Caco-2 (cell line): ENCODE results near the gene NEDD9. TPM values are rescaled to one million over a fixed set of nuclear protein-coding genes. Genes with fewer than 3 reads are reported as not detected.

Source experiments
- BruUV-seq: library from RNA; stranded (reverse); fragments of 400-500 nt; replicated peaks from 2 replicates; lab custom pipeline; 2021; lab: Mats Ljungman, UMichigan
- CTCF ChIA-PET: fragments of 300-600 bp; sonication (Branson Sonifier 250); formaldehyde crosslinking; loops from one replicate; lab custom pipeline; 2022; ENCODE audit warnings: antibody characterized with exemption; lab: Charles Lee
- POLR2A ChIA-PET: fragments of 300-600 bp; sonication (Branson Sonifier 250); formaldehyde crosslinking; loops from one replicate; lab custom pipeline; 2022; ENCODE audit warnings: antibody characterized with exemption; lab: Charles Lee
- DNase-seq, 2 experiments: peaks; one replicate each; pipeline versions ENCODE4 v3.0.0 to v3.0.0-alpha.2; 2020 to 2022
- H3K27me3 ChIP-seq: replicated peaks from 2 replicates; pipeline ENCODE4 v1.6.0; 2011; ENCODE audit warnings: low read length; ENCODE audit not compliant: control insufficient read depth, insufficient read depth
- H3K36me3 ChIP-seq: 2 replicates; pipeline ENCODE4 v1.5.1; 2011; ENCODE audit warnings: low read length; ENCODE audit not compliant: control insufficient read depth, insufficient read depth
- H3K4me1 ChIP-seq: fragments of 250-450 bp; sonication (Bioruptor Pico); 2 replicates; pipeline ENCODE4 v1.5.1; 2020; ENCODE audit warnings: mild to moderate bottlenecking
- H3K4me3 ChIP-seq: 2 replicates; pipeline ENCODE4 v1.5.1; 2011; ENCODE audit warnings: low read depth, mild to moderate bottlenecking, control low read depth, low read length
- H3K9me3 ChIP-seq: fragments of 250-450 bp; sonication (Bioruptor Pico); 2 replicates; pipeline ENCODE4 v1.5.1; 2020; ENCODE audit warnings: mild to moderate bottlenecking, moderate library complexity
- H3K27ac Mint-ChIP-seq: one replicate; pipeline ENCODE4 v1.8.0; 2022; ENCODE audit warnings: mixed read lengths; ENCODE audit not compliant: unreplicated experiment
- H3K27me3 Mint-ChIP-seq: one replicate; pipeline ENCODE4 v1.8.0; 2022; ENCODE audit warnings: mixed read lengths; ENCODE audit not compliant: insufficient read depth, unreplicated experiment
- H3K36me3 Mint-ChIP-seq: one replicate; pipeline ENCODE4 v1.8.0; 2022; ENCODE audit warnings: mild to moderate bottlenecking, mixed read lengths; ENCODE audit not compliant: insufficient read depth, unreplicated experiment
- H3K4me1 Mint-ChIP-seq: one replicate; pipeline ENCODE4 v1.8.0; 2022; ENCODE audit warnings: low read depth, mixed read lengths; ENCODE audit not compliant: unreplicated experiment
- H3K4me3 Mint-ChIP-seq: one replicate; pipeline ENCODE4 v1.8.0; 2022; ENCODE audit warnings: mild to moderate bottlenecking, moderate library complexity, mixed read lengths; ENCODE audit not compliant: unreplicated experiment
- H3K9me3 Mint-ChIP-seq: one replicate; pipeline ENCODE4 v1.8.0; 2022; ENCODE audit warnings: mixed read lengths; ENCODE audit not compliant: unreplicated experiment
- CTCF ChIP-seq, 2 experiments: fragments of 200-600 bp in 1 of 2; IDR thresholded peaks; 1 replicate in 1 of 2; 2 replicates in 1 of 2; pipeline versions ENCODE4 v1.5.1 to v1.8.0; 2011 to 2022; ENCODE audit warnings: antibody characterized with exemption in 1 of 2, control low read depth in 1 of 2, inconsistent platforms in 1 of 2, low read depth in 1 of 2, low read length in 1 of 2, mild to moderate bottlenecking in 1 of 2, moderate library complexity in 1 of 2; ENCODE audit not compliant: insufficient read depth in 1 of 2, severe bottlenecking in 1 of 2, unreplicated experiment in 1 of 2
- intact Hi-C: fragments of 100-400 bp; cut with micrococcal nuclease; formaldehyde crosslinking; loops from one replicate; pipeline ENCODE4 v1.10.0; 2022; ENCODE audit not compliant: unreplicated experiment
- total RNA-seq: library from RNA; stranded (reverse); gene quantifications from 2 replicates; pipeline ENCODE4 v1.2.3, GENCODE V29; 2022

NEDD9 gene
- total RNA-seq, 1 experiment from 2014 or later = 36.2 TPM

- Histone ChIP-seq H3K27me3 (no peaks in the 10 kb centered on the region), H3K4me3 (no peak overlapping the region), H3K4me1 (peaks cover 32% of the 10 kb centered on the region), H3K36me3 (no peaks in the 10 kb centered on the region; the same call in 1 of the 2 replicates), H3K9me3 (no peaks in the 10 kb centered on the region)
- peaks cover 92% of the 10 kb centered on the region for H3K36me3 Mint-ChIP-seq
- no peaks in the 10 kb centered on the region for H3K27me3 Mint-ChIP-seq
- ChIA-PET CTCF (interaction anchor here (1.0 kb wide), 1 partner anchor 14 kb away, joined by 4 read pairs; the partner anchor contains the start of gene NEDD9), POLR2A (interaction anchor here (1.7 kb wide), 1 partner anchor 15 kb away, joined by 15 read pairs; the partner anchor contains the start of gene NEDD9)
- H3K27ac Mint-ChIP-seq = peak overlapping the region; percentile 69
- H3K4me1 Mint-ChIP-seq = peaks cover 34% of the 10 kb centered on the region
- no peak for DNase-seq
- no peaks in the 10 kb centered on the region for H3K9me3 Mint-ChIP-seq
- intact Hi-C loops = loop anchor here (5.0 kb wide), 1 partner anchor 124 kb away; no protein-coding TSS in a partner anchor
- BruUV-seq = no TSS peak
- TF ChIP-seq CTCF (IDR thresholded peaks at IDR 0.05; ENCODE audit: insufficient read depth in 1 of 2, low read depth in 1 of 2, low read length in 1 of 2, severe bottlenecking in 1 of 2, unreplicated experiment in 1 of 2) = no peak
- peak overlapping the region; percentile 29 for H3K4me3 Mint-ChIP-seq
Observed at GRCh38 chr6:11218102-11218442, 14.4 kb downstream of the NEDD9 start.

GRCh38 chr6:11217360-11218101 is 14.9 kb downstream of the NEDD9 start:
- peak in 1 of 2 experiments; percentile 30 for DNase-seq
- no peak for TF ChIP-seq CTCF (IDR thresholded peaks at IDR 0.05; ENCODE audit: insufficient read depth in 1 of 2, low read depth in 1 of 2, low read length in 1 of 2, severe bottlenecking in 1 of 2, unreplicated experiment in 1 of 2)
- Mint-ChIP-seq H3K4me3 (peak overlapping the region; percentile 29), H3K27me3 (no peaks in the 10 kb centered on the region), H3K9me3 (no peaks in the 10 kb centered on the region), H3K4me1 (peaks cover 39% of the 10 kb centered on the region), H3K27ac (peak overlapping the region; percentile 69), H3K36me3 (peaks cover 92% of the 10 kb centered on the region)
- intact Hi-C loops = loop anchor here (5.0 kb wide), 1 partner anchor 125 kb away; no protein-coding TSS in a partner anchor
- Histone ChIP-seq H3K4me1 (peaks cover 32% of the 10 kb centered on the region), H3K9me3 (no peaks in the 10 kb centered on the region), H3K27me3 (no peaks in the 10 kb centered on the region), H3K4me3 (no peak overlapping the region), H3K36me3 (no peaks in the 10 kb centered on the region; the same call in 1 of the 2 replicates)
- no TSS peak for BruUV-seq
- CTCF ChIA-PET = interaction anchor here (1.0 kb wide), 1 partner anchor 15 kb away, joined by 4 read pairs; the partner anchor contains the start of gene NEDD9
- POLR2A ChIA-PET = interaction anchor here (0.9 to 1.7 kb wide), 2 partner anchors 15 to 46 kb away, joined by 3 to 15 read pairs; partner anchors contain the start of gene NEDD9

GRCh38 chr6:11215773-11216172 is 16.7 kb downstream of the NEDD9 start:
- no peaks in the 10 kb centered on the region for H3K9me3 Mint-ChIP-seq
- H3K36me3 ChIP-seq = no peaks in the 10 kb centered on the region; the same call in 1 of the 2 replicates
- intact Hi-C loops = loop anchor here (5.0 kb wide), 1 partner anchor 127 kb away; no protein-coding TSS in a partner anchor
- ChIA-PET POLR2A (interaction anchor here (0.5 kb wide), 1 partner anchor 307 kb away, joined by 5 read pairs; no protein-coding TSS in a partner anchor), CTCF (no interaction called here)
- peaks cover 42% of the 10 kb centered on the region for H3K4me1 Mint-ChIP-seq
- BruUV-seq = no TSS peak
- H3K27me3 ChIP-seq = no peaks in the 10 kb centered on the region
- H3K4me3 Mint-ChIP-seq = no peak overlapping the region
- H3K9me3 ChIP-seq = no peaks in the 10 kb centered on the region
- TF ChIP-seq CTCF (IDR thresholded peaks at IDR 0.05; ENCODE audit: insufficient read depth in 1 of 2, low read depth in 1 of 2, low read length in 1 of 2, severe bottlenecking in 1 of 2, unreplicated experiment in 1 of 2) = no peak
- no peak overlapping the region for H3K4me3 ChIP-seq
- peaks cover 97% of the 10 kb centered on the region for H3K36me3 Mint-ChIP-seq
- no peak for DNase-seq
- peaks cover 32% of the 10 kb centered on the region for H3K4me1 ChIP-seq
- H3K27me3 Mint-ChIP-seq = no peaks in the 10 kb centered on the region
- H3K27ac Mint-ChIP-seq = no peak overlapping the region
